Activated naive CD4-positive, alpha-beta T cell (primary cell): ENCODE results near the gene CASP2.

Source experiments
- DNase-seq, 4 experiments: peaks; one replicate each; lab custom pipeline; 2025; lab: John Stamatoyannopoulos, UW

CASP2 gene

GRCh38 chr7:143287935-143288826, at the start of gene CASP2:
CASP2 (plus strand) TSS chr7:143288351; CDS start chr7:143288456, 105 bp downstream.
- DNase-seq: peak; percentile 94 to 99 (median 96)

- no peak for DNase-seq
Measured at GRCh38 chr7:143239813-143240212, 48.3 kb upstream of the CASP2 start.

GRCh38 chr7:143240291-143241168, 47.6 kb upstream of the CASP2 start:
- peak in 3 of 4 experiments; percentile 8 to 42 (median 37) for DNase-seq

GRCh38 chr7:143242306-143242705, 45.8 kb upstream of the CASP2 start:
- no peak for DNase-seq

GRCh38 chr7:143243111-143243510, 45.0 kb upstream of the CASP2 start:
- DNase-seq: no peak

GRCh38 chr7:143243614-143244013, 44.5 kb upstream of the CASP2 start:
- DNase-seq: no peak

GRCh38 chr7:143244321-143244720, 43.8 kb upstream of the CASP2 start:
- DNase-seq: no peak

GRCh38 chr7:143245123-143245522, 43.0 kb upstream of the CASP2 start:
- no peak for DNase-seq

- no peak for DNase-seq
Measured at GRCh38 chr7:143247372-143247771, 40.8 kb upstream of the CASP2 start.

- DNase-seq: no peak
Measured at GRCh38 chr7:143248761-143249354, 39.3 kb upstream of the CASP2 start.

GRCh38 chr7:143250199-143250598, 38.0 kb upstream of the CASP2 start:
- no peak for DNase-seq

GRCh38 chr7:143250822-143251221, 37.3 kb upstream of the CASP2 start:
- no peak for DNase-seq

- DNase-seq: no peak
Measured at GRCh38 chr7:143252006-143252405, 36.1 kb upstream of the CASP2 start.

GRCh38 chr7:143255564-143255963, 32.6 kb upstream of the CASP2 start:
- DNase-seq: no peak

- no peak for DNase-seq
Measured at GRCh38 chr7:143256325-143256724, 31.8 kb upstream of the CASP2 start.

GRCh38 chr7:143256932-143257331, 31.2 kb upstream of the CASP2 start:
- no peak for DNase-seq

- no peak for DNase-seq
Measured at GRCh38 chr7:143257501-143257900, 30.6 kb upstream of the CASP2 start.

- no peak for DNase-seq
Measured at GRCh38 chr7:143258831-143259230, 29.3 kb upstream of the CASP2 start.

GRCh38 chr7:143259765-143260164, 28.4 kb upstream of the CASP2 start:
- DNase-seq: no peak

- DNase-seq: no peak
Measured at GRCh38 chr7:143261901-143262300, 26.2 kb upstream of the CASP2 start.

- peak; percentile 47 to 78 (median 62) for DNase-seq
Measured at GRCh38 chr7:143263266-143264195, 24.6 kb upstream of the CASP2 start, which contains the start of gene GSTK1. GSTK1 (plus strand) TSS chr7:143263441; CDS start chr7:143263514, 73 bp downstream.
